Ishikawa (cell line): ENCODE measurements around the gene PHF2.

Experiments used
- CEBPB ChIP-seq: IDR thresholded peaks from 2 replicates; pipeline ENCODE4 v1.6.1; 2012
- CREB1 ChIP-seq: IDR thresholded peaks from 2 replicates; pipeline ENCODE4 v1.6.1; 2012; ENCODE audit warnings: low read depth
- EGR1 ChIP-seq: IDR thresholded peaks from 2 replicates; pipeline ENCODE4 v1.6.1; 2012
- EP300 ChIP-seq: IDR thresholded peaks from 2 replicates; pipeline ENCODE4 v1.6.1; 2012; ENCODE audit warnings: borderline replicate concordance
- FOXM1 ChIP-seq: IDR thresholded peaks from 2 replicates; pipeline ENCODE4 v1.6.1; 2012; ENCODE audit warnings: low read depth, borderline replicate concordance
- MAX ChIP-seq: IDR thresholded peaks from 2 replicates; pipeline ENCODE4 v1.6.1; 2012
- NFIC ChIP-seq: IDR thresholded peaks from 2 replicates; pipeline ENCODE4 v1.6.1; 2012
- RAD21 ChIP-seq: IDR thresholded peaks from 2 replicates; pipeline ENCODE4 v1.6.1; 2012; ENCODE audit warnings: low read depth
- REST ChIP-seq: IDR thresholded peaks from 2 replicates; pipeline ENCODE4 v1.6.1; 2012; ENCODE audit warnings: low read depth, mild to moderate bottlenecking
- TAF1 ChIP-seq: IDR thresholded peaks from 2 replicates; pipeline ENCODE4 v1.6.1; 2012; ENCODE audit warnings: low read depth, mild to moderate bottlenecking
- TCF12 ChIP-seq: IDR thresholded peaks from 2 replicates; pipeline ENCODE4 v1.6.1; 2012; ENCODE audit warnings: low read depth
- TEAD4 ChIP-seq: IDR thresholded peaks from 2 replicates; pipeline ENCODE4 v1.6.1; 2012
- USF1 ChIP-seq: IDR thresholded peaks from 2 replicates; pipeline ENCODE4 v1.6.1; 2012
- YY1 ChIP-seq: IDR thresholded peaks from 2 replicates; pipeline ENCODE4 v1.6.1; 2012; ENCODE audit warnings: low read depth
- ZBTB7A ChIP-seq: IDR thresholded peaks from 2 replicates; pipeline ENCODE4 v1.6.1; 2012; ENCODE audit warnings: low read depth

Gene PHF2

GRCh38 chr9:93686880-93687236 lies 110.5 kb downstream of the PHF2 start:
- no peak for TF ChIP-seq RAD21
- no peak for TF ChIP-seq TEAD4
- TF ChIP-seq FOXM1: no peak
- no peak for TF ChIP-seq CREB1
- no peak for TF ChIP-seq REST
- no peak for TF ChIP-seq CEBPB
- no peak for TF ChIP-seq TCF12
- TF ChIP-seq MAX: no peak
- TF ChIP-seq TAF1: no peak
- TF ChIP-seq USF1: no peak
- TF ChIP-seq ZBTB7A: no peak
- no peak for TF ChIP-seq NFIC
- TF ChIP-seq EGR1: no peak
- no peak for TF ChIP-seq EP300
- TF ChIP-seq YY1: no peak

GRCh38 chr9:93690618-93691017 lies 114.2 kb downstream of the PHF2 start:
- no peak for TF ChIP-seq USF1
- TF ChIP-seq YY1: no peak
- TF ChIP-seq FOXM1: no peak
- no peak for TF ChIP-seq REST
- TF ChIP-seq EP300: no peak
- TF ChIP-seq CREB1: no peak
- no peak for TF ChIP-seq MAX
- no peak for TF ChIP-seq EGR1

GRCh38 chr9:93693129-93693528 lies 116.7 kb downstream of the PHF2 start:
- no peak for TF ChIP-seq NFIC
- no peak for TF ChIP-seq REST
- TF ChIP-seq TAF1: no peak
- no peak for TF ChIP-seq CEBPB
- no peak for TF ChIP-seq CREB1
- TF ChIP-seq MAX: no peak
- TF ChIP-seq USF1: no peak
- no peak for TF ChIP-seq TEAD4
- TF ChIP-seq RAD21: no peak
- TF ChIP-seq ZBTB7A: no peak
- no peak for TF ChIP-seq EGR1
- TF ChIP-seq TCF12: no peak
- TF ChIP-seq EP300: no peak
- no peak for TF ChIP-seq YY1
- TF ChIP-seq FOXM1: no peak

GRCh38 chr9:93697352-93698139 lies 121.2 kb downstream of the PHF2 start:
- no peak for TF ChIP-seq TCF12
- TF ChIP-seq ZBTB7A: no peak
- TF ChIP-seq NFIC: no peak
- TF ChIP-seq EGR1: no peak
- TF ChIP-seq MAX: no peak
- TF ChIP-seq USF1: no peak
- TF ChIP-seq EP300: no peak
- TF ChIP-seq REST: no peak
- TF ChIP-seq YY1: no peak
- no peak for TF ChIP-seq RAD21
